ENCODE measurements around the gene COL6A1.
"Not testable (repeated sequence)": the region's sequence is repeated elsewhere in the genome, so short reads cannot be mapped to it uniquely, and the experiment has no call there.

COL6A1 gene

GRCh38 chr21:46002841-46003574 lies 21.4 kb downstream of the COL6A1 start:
- DNase-seq (ENCODE audit: low read depth), result no peak
- H3K4me3 ChIP-seq (ENCODE audit: control insufficient read depth, low read depth, low read length), result no peak overlapping the region
- TF ChIP-seq CTCF (conservative IDR thresholded peaks at IDR 0.05; ENCODE audit: control insufficient read depth, insufficient read depth, low read depth, low read length), result no peak

GRCh38 chr21:46003575-46004007 lies 22.0 kb downstream of the COL6A1 start:
- no peak for TF ChIP-seq CTCF (conservative IDR thresholded peaks at IDR 0.05; ENCODE audit: control insufficient read depth, insufficient read depth, low read depth, low read length)
- H3K4me3 ChIP-seq (ENCODE audit: control insufficient read depth, low read depth, low read length), result no peak overlapping the region
- no peak for DNase-seq (ENCODE audit: low read depth)

- no peak for TF ChIP-seq CTCF (conservative IDR thresholded peaks at IDR 0.05; ENCODE audit: control insufficient read depth, insufficient read depth, low read depth, low read length)
- no peak for DNase-seq (ENCODE audit: low read depth)
- H3K4me3 ChIP-seq (ENCODE audit: control insufficient read depth, low read depth, low read length), result no peak overlapping the region
These were observed 22.7 kb downstream of the COL6A1 start for GRCh38 chr21:46004168-46004861.

GRCh38 chr21:46005081-46005480 lies 23.5 kb downstream of the COL6A1 start:
- no peak overlapping the region for H3K4me3 ChIP-seq (ENCODE audit: control insufficient read depth, low read depth, low read length)
- no peak for DNase-seq (ENCODE audit: low read depth)
- no peak for TF ChIP-seq CTCF (conservative IDR thresholded peaks at IDR 0.05; ENCODE audit: control insufficient read depth, insufficient read depth, low read depth, low read length)

- no peak overlapping the region for H3K4me3 ChIP-seq (ENCODE audit: control insufficient read depth, low read depth, low read length)
- DNase-seq (ENCODE audit: low read depth), result peak; percentile 54
- TF ChIP-seq CTCF (conservative IDR thresholded peaks at IDR 0.05; ENCODE audit: control insufficient read depth, insufficient read depth, low read depth, low read length), result no peak
These were observed 23.9 kb downstream of the COL6A1 start for GRCh38 chr21:46005481-46005881.

GRCh38 chr21:46005894-46006546 lies 24.4 kb downstream of the COL6A1 start:
- DNase-seq (ENCODE audit: low read depth), result peak; percentile 49

More at GRCh38 chr21:46005894-46006546, 24.4 kb downstream of the COL6A1 start:
- H3K4me3 ChIP-seq (ENCODE audit: control insufficient read depth, low read depth, low read length), result not testable (repeated sequence)

Data from fibroblast of mammary gland (primary cell).